Retina (tissue), 1 donor: ENCODE data around the gene DAZAP1.

Experiments
- DNase-seq: peaks from one replicate; pipeline ENCODE4 v3.0.0-alpha.2; 2016

DAZAP1 gene

GRCh38 chr19:1407528-1408299, at the start of gene DAZAP1:
Gene DAZAP1, plus strand, starts transcription at chr19:1407586. Its CDS starts 188 bp downstream, at chr19:1407774.
- DNase-seq = no peak

GRCh38 chr19:1360126-1360817, 47.1 kb upstream of the DAZAP1 start:
- peak; percentile 91 for DNase-seq

GRCh38 chr19:1360818-1361461, 46.4 kb upstream of the DAZAP1 start:
- DNase-seq = no peak

DNA sequence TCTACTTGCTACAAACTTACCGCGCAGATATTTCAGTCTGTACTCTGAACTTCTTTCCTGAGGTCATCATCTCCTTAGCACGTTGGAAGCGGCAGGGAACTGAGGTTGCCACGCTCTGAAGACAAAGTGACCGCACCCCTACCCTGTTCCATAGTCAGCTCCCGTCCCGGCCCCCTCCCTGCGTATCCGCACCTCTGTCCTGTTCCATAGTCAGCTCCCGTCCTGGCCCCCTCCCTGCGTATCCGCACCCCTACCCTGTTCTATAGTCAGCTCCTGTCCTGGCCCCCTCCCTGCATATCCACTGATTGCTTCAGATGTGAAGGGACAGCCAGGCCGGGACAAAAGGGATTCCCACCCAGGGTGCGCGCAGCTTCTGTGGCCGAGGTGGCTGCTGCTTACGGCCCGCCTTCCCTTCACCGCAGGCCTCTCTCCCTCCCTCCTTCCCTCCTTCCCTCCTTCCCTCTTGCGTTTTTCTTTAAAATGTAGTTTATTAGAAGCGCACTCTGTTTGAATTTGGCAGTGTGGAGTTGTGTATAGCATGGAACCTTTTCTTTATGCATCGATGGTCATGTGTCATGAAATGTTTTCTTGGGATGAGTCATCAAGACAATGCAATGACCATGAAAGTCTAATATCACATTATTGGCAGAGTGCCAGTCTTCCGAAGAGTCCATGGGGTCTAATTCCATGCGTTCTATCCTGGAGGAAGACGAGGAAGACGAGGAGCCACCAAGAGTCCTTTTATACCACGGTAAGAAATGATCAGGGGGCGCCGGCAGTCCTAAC, 45.6 kb upstream of the DAZAP1 start:
- peak; percentile 88 for DNase-seq

DNA sequence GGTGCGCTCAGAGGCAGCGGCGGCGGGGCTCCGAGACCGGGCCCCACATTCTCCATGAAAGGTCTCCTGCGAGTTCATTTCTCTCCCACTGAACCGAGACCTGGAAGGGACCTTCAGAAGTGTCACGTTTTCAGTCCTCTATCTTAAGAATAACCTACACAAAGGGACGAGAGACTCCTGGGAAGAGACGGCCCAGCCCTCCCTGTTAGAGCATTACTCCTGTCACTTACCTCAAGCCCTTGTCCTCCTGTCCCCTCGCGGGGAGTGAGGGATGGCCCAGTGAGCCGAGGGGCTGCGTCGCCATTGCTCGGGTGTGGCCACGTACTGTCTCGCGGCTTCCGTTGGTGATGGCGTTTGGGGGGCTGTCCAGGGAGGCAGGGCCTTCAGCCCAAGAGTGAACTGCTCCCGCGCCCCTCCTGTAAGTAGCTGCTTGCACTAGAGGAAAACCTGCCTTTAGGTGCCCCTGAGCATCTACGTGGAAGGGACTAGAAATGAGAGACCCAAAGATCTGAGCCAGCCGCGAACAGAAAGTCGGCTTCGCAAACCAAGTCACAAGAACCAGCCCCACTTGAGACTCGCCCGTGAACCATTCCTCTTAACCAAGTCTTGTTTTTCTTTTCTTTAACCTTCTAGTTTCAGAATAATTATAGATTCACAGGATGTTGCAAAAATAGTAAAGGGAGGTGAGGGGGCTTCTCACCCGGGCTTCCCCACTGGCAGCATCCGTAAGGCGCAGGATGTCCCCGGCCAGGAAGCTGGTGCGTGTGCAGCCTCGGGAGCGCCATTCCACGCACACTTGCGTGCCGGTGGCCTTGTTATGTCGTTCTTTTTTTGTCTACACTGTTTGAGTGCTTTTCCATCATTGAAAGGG, 44.8 kb upstream of the DAZAP1 start:
- peak; percentile 76 for DNase-seq

DNA sequence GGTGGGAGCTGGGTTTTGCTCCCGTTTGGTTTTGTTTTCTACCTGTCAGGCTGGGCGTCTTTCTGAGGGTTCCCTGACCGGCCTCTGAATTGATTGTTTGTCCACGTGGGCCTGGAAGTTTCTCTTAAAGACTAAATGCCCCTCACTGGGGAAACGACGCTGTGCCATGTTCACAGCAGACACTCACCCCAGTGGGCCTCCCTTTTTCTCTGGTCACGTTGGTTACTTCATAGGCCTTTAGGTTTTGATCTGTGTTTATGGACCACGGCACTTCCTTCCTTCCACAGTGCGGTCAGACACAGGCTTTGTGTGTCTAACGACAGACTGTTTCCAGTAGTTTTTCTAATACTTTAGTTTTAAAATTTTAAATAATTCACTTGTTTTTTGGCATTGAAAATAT, 43.8 kb upstream of the DAZAP1 start:
- no peak for DNase-seq

DNA sequence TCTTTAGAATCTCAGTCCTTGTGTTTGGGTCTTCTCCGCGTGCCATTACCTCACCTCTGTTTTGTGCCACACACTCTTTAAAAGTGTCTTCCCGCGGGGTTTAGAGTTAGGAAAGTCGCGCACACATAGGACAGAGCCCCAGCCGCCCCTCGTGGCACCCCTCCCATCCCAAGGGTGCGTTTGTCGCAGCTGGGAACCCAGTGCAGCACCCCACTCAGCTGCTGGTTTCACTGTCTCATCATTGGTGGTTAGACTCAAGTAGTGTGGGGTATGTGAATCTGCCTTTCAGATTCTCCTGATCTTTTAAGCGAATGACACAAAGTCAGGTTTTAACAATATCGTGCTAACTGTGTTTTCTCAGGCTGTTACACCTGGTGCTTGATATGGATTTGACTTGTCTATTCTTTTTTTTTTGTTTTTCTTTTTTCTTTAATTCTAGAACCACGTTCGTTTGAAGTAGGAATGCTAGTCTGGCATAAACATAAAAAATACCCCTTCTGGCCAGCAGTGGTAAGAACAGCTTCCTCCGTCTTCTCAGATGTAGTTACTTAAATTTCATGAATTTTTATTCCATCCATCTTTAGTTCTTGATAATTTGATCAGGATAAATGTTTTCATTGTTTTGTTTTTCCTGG, 43.2 kb upstream of the DAZAP1 start:
- no peak for DNase-seq

- DNase-seq = peak; percentile 70
These were observed 41.8 kb upstream of the DAZAP1 start for GRCh38 chr19:1365319-1366269.

- DNase-seq = peak; percentile 9
These were observed 41.1 kb upstream of the DAZAP1 start for GRCh38 chr19:1366296-1366695.

- DNase-seq = peak; percentile 12
These were observed 40.2 kb upstream of the DAZAP1 start for GRCh38 chr19:1366899-1367870.

GRCh38 chr19:1369214-1369805, 38.1 kb upstream of the DAZAP1 start:
- DNase-seq = no peak

- peak; percentile 65 for DNase-seq
These were observed 36.6 kb upstream of the DAZAP1 start for GRCh38 chr19:1370579-1371361.

GRCh38 chr19:1373042-1373533, 34.3 kb upstream of the DAZAP1 start:
- DNase-seq = no peak

DNA sequence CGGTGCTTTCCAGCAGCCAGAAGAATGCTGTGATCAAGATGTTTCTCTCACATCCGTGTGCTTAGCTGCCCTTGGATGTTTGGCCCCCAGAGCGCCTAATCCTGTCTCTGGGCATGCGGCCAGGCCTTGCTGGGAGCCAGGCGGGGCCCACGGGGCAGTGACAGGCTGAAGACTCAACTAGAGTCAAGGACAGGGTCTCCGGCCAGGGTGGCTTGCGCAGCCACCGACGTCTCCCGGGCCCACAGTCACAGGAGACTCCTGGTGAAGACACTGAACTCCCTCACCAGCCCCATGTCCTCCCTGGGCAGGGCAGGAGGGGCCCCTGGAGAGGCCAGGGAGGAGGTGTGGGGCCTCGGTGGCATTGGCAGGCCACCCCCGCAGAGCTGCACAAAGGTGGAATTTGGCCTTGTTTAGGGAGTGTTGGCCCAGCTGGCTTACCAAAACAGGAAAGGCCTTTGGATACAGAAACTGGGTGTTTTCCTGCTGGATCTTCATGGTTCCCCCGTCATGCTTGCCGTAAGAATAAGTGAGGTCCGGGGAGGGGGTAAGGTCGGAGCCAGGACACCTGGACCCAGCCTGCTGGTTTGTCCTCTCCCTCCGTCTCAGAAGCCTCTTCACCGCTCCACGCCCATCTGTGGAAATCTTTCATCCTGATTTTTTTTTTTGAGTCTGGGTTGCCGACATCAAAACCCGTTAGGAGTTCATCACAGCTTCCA, 33.7 kb upstream of the DAZAP1 start:
- DNase-seq = no peak

- DNase-seq = no peak
These were observed 33.2 kb upstream of the DAZAP1 start for GRCh38 chr19:1374250-1374577.

DNA sequence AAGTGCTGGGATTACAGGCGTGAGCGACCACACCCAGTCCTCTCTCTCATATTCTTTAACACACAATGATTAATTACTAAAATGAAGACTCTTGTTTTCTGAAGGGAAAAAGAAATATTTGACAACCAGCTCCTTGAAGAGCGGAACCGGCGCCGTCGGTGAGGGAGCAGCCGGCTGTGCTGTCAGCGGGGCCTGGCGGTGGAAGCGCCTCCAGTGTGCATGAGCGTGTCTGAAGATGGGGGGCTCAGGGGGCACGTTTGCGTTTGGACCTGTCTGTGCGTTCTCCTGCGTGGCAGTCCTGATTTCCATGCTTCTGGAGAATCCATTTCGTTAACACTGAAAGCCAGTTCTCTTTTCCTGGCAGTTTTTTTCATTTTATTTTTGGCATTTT, 31.0 kb upstream of the DAZAP1 start:
- no peak for DNase-seq
